ENCODE data around the gene TRMT11. TPM values are rescaled to one million over a fixed set of nuclear protein-coding genes. Genes with fewer than 3 reads are reported as not detected.

TRMT11 gene
- total and polyA plus RNA-seq, 2 of the 13 experiments (the other 11 are each of a cell fraction or from before 2014, with no cell fraction given): 42.2 to 81.9 TPM

GRCh38 chr6:126060400-126060799 lies 74.1 kb downstream of the TRMT11 start:
- DNase-seq (ENCODE audit: low spot score): peak; percentile 29
- Histone ChIP-seq H3K27me3 (ENCODE audit: control insufficient read depth in 1 of 2, insufficient read depth in 2 of 2, low read length in 2 of 2) (no peaks in the 10 kb centered on the region), H3K9me3 (ENCODE audit: low read length) (no peaks in the 10 kb centered on the region), H3K36me3 (replicated peaks in 1 of 2; ENCODE audit: control insufficient read depth in 1 of 2, insufficient read depth in 2 of 2, low read length in 2 of 2) (peaks cover 5 to 21% of the 10 kb centered on the region in 2 experiments; a peak in 4 of 5 replicates), H2AFZ (ENCODE audit: low read length) (no peak overlapping the region), H3K79me2 (ENCODE audit: insufficient read depth, low read length) (no peaks in the 10 kb centered on the region), H4K20me1 (ENCODE audit: insufficient read depth, low read length) (no peaks in the 10 kb centered on the region), H3K4me1 (ENCODE audit: insufficient read depth, low read length) (no peaks in the 10 kb centered on the region; the same call in 1 of the 2 replicates), H3K4me2 (ENCODE audit: low read depth, low read length) (no peak overlapping the region), H3K9ac (ENCODE audit: insufficient read depth, low read depth, low read length) (no peak overlapping the region), H3K27ac (ENCODE audit: extremely low read length, insufficient read depth, low read length) (no peak overlapping the region), H3K4me3 (replicated peaks in 1 of 3; ENCODE audit: insufficient read depth in 1 of 3, low read depth in 2 of 3, low read length in 3 of 3) (no peak overlapping the region)
- BruUV-seq (replicated peaks): no TSS peak
- no peak for FAIRE-seq
- CTCF ChIA-PET (ENCODE audit: low intra/inter-chr PET ratio, low total read pairs): no interaction called here
- in situ Hi-C loops (cut with HindIII; ENCODE audit: extremely low pct_ligation_motif_present, low pct_unique_long_range_greater_than_20kb) (no loop called here), intact Hi-C loops (cut with micrococcal nuclease; ENCODE audit: unreplicated experiment) (no loop called here)
- WGBS (ENCODE audit: low lambda C conversion rate): 91% methylated on average over 5 of the region's 5 CpGs
- POLR2A ChIA-PET: no interaction called here
- TF ChIP-seq ZBTB33 (CRISPR knock-in tag; IDR thresholded peaks at IDR 0.05): peak; percentile 89
- 0 out of 2 replicates have a peak, but pooled peaks have one; percentile 41 for TF ChIP-seq ZBTB38 (CRISPR knock-in tag; IDR thresholded peaks at IDR 0.05)
- TF ChIP-seq ZBTB25 (CRISPR knock-in tag; IDR thresholded peaks at IDR 0.05): no peak
- 0 out of 2 replicates have a peak, but pooled peaks have one; percentile 35 for TF ChIP-seq ZMYM4 (CRISPR knock-in tag; IDR thresholded peaks at IDR 0.05)
- peak; percentile 46; the same call in 1 of the 2 replicates for TF ChIP-seq POGZ (CRISPR knock-in tag; IDR thresholded peaks at IDR 0.05)
- peak; percentile 32 for TF ChIP-seq RBM22 (optimal IDR thresholded peaks at IDR 0.05; ENCODE audit: low read length)
- TF ChIP-seq ZBTB43 (CRISPR knock-in tag; conservative IDR thresholded peaks at IDR 0.05): no peak
- ATAC-seq: peak; percentile 73

Data from HepG2 (cell line).